Karpas-422 (cell line): ENCODE data around the gene SLC30A2. TPM values are rescaled to one million over a fixed set of nuclear protein-coding genes. Genes with fewer than 3 reads are reported as not detected.
A peak's percentile ranks its signal among the peaks of the same experiment; 100 is the strongest.

Experiments
- DNase-seq: peaks from one replicate; pipeline ENCODE4 v3.0.0-alpha.2; 2015
- H2AFZ ChIP-seq: fragments of 200-600 bp; sonication (generic); 2 replicates; pipeline ENCODE4 v1.6.1; 2014; ENCODE audit warnings: antibody characterized with exemption, low read length, mixed read lengths
- H3K27ac ChIP-seq: fragments of 200-600 bp; sonication (generic); 2 replicates; pipeline ENCODE4 v1.5.1; 2014; ENCODE audit warnings: mild to moderate bottlenecking, low read length, moderate library complexity
- H3K27me3 ChIP-seq: fragments of 200-600 bp; sonication (generic); 2 replicates; pipeline ENCODE4 v1.6.1; 2014; ENCODE audit warnings: low read length, mixed read lengths
- H3K36me3 ChIP-seq: fragments of 200-600 bp; sonication (generic); 2 replicates; pipeline ENCODE4 v1.6.1; 2014; ENCODE audit warnings: low read length, mixed read lengths; ENCODE audit not compliant: insufficient read depth
- H3K4me1 ChIP-seq: fragments of 200-600 bp; sonication (generic); 2 replicates; pipeline ENCODE4 v1.6.1; 2014; ENCODE audit warnings: mild to moderate bottlenecking, low read length, mixed read lengths
- H3K4me2 ChIP-seq: fragments of 200-600 bp; sonication (generic); 2 replicates; pipeline ENCODE4 v1.6.1; 2014; ENCODE audit warnings: low read length, low read depth, mild to moderate bottlenecking; ENCODE audit not compliant: poor library complexity, severe bottlenecking
- H3K4me3 ChIP-seq: fragments of 200-600 bp; sonication (generic); 2 replicates; pipeline ENCODE4 v1.5.1; 2014; ENCODE audit warnings: mild to moderate bottlenecking, antibody characterized with exemption, low read length, mixed read lengths
- H3K79me2 ChIP-seq: fragments of 200-600 bp; sonication (generic); 2 replicates; pipeline ENCODE4 v1.6.1; 2014; ENCODE audit warnings: mild to moderate bottlenecking, low read length, mixed read lengths
- H3K9ac ChIP-seq: fragments of 200-600 bp; sonication (generic); 2 replicates; pipeline ENCODE4 v1.6.0; 2014; ENCODE audit warnings: low read length
- H3K9me2 ChIP-seq: fragments of 200-600 bp; sonication (generic), shearing (Covaris generic); replicated peaks from 2 replicates; pipeline ENCODE4 v1.6.0; 2014; ENCODE audit warnings: mild to moderate bottlenecking, low read length, moderate library complexity; ENCODE audit not compliant: insufficient read depth
- H3K9me3 ChIP-seq: fragments of 300-700, 200-600 bp; sonication (generic); 2 replicates; pipeline ENCODE4 v1.6.1; 2014; ENCODE audit warnings: low read length, mixed read lengths
- H4K20me1 ChIP-seq: fragments of 200-600 bp; sonication (generic); 2 replicates; pipeline ENCODE4 v1.6.1; 2014; ENCODE audit warnings: mild to moderate bottlenecking, antibody characterized with exemption, low read length, low read depth; ENCODE audit not compliant: insufficient read depth
- total RNA-seq: library from RNA; depleted of rRNA; stranded (reverse); fragments of >200 nt; shearing (Covaris generic); gene quantifications from 2 replicates; pipeline ENCODE4 v1.2.3, GENCODE V29; 2014; ENCODE audit warnings: low replicate concordance

Gene SLC30A2
- total RNA-seq, 1 experiment from 2014 or later, result not detected

GRCh38 chr1:25996966-25997827, 48.7 kb downstream of the SLC30A2 start:
- Histone ChIP-seq H2AFZ (peak overlapping the region; percentile 93), H3K27me3 (no peaks in the 10 kb centered on the region), H3K79me2 (no peaks in the 10 kb centered on the region), H3K9ac (peak overlapping the region; percentile 75), H3K27ac (peak overlapping the region; percentile 35), H4K20me1 (0 out of 2 replicates have a peak, but pooled peaks cover 3% of the 10 kb centered on the region), H3K36me3 (no peaks in the 10 kb centered on the region), H3K9me3 (no peaks in the 10 kb centered on the region), H3K4me1 (peaks cover 20% of the 10 kb centered on the region), H3K4me3 (peak overlapping the region; percentile 78), H3K9me2 (no peaks in the 10 kb centered on the region), H3K4me2 (peak overlapping the region; percentile 85)
- DNase-seq, result peak; percentile 76

- Histone ChIP-seq H3K9me2 (no peaks in the 10 kb centered on the region), H3K27me3 (no peaks in the 10 kb centered on the region), H3K4me2 (no peak overlapping the region), H4K20me1 (0 out of 2 replicates have a peak, but pooled peaks cover 3% of the 10 kb centered on the region), H3K4me3 (no peak overlapping the region), H3K79me2 (no peaks in the 10 kb centered on the region), H3K9me3 (no peaks in the 10 kb centered on the region), H3K9ac (no peak overlapping the region), H3K27ac (no peak overlapping the region), H2AFZ (no peak overlapping the region), H3K4me1 (peaks cover 20% of the 10 kb centered on the region), H3K36me3 (no peaks in the 10 kb centered on the region)
- DNase-seq, result no peak
Measured at GRCh38 chr1:25994402-25995150, 51.3 kb downstream of the SLC30A2 start.

- Histone ChIP-seq H3K36me3 (no peaks in the 10 kb centered on the region), H3K9me3 (no peaks in the 10 kb centered on the region), H3K4me1 (peaks cover 15% of the 10 kb centered on the region), H4K20me1 (0 out of 2 replicates have a peak, but pooled peaks cover 3% of the 10 kb centered on the region), H3K9me2 (no peaks in the 10 kb centered on the region), H3K9ac (no peak overlapping the region), H2AFZ (no peak overlapping the region), H3K27ac (no peak overlapping the region), H3K27me3 (no peaks in the 10 kb centered on the region), H3K79me2 (no peaks in the 10 kb centered on the region), H3K4me2 (no peak overlapping the region), H3K4me3 (no peak overlapping the region)
- DNase-seq, result no peak
Measured at GRCh38 chr1:25993197-25993951, 52.5 kb downstream of the SLC30A2 start.

GRCh38 chr1:25992689-25993171, 53.2 kb downstream of the SLC30A2 start:
- no peaks in the 10 kb centered on the region for H3K9me2 ChIP-seq
- no peaks in the 10 kb centered on the region for H3K9me3 ChIP-seq
- H3K36me3 ChIP-seq, result no peaks in the 10 kb centered on the region
- no peaks in the 10 kb centered on the region for H3K79me2 ChIP-seq
- H2AFZ ChIP-seq, result no peak overlapping the region
- no peak for DNase-seq
- H4K20me1 ChIP-seq, result 0 out of 2 replicates have a peak, but pooled peaks cover 3% of the 10 kb centered on the region
- H3K27ac ChIP-seq, result no peak overlapping the region
- peaks cover 13% of the 10 kb centered on the region for H3K4me1 ChIP-seq
- H3K4me3 ChIP-seq, result no peak overlapping the region
- no peak overlapping the region for H3K9ac ChIP-seq
- H3K27me3 ChIP-seq, result no peaks in the 10 kb centered on the region
- H3K4me2 ChIP-seq, result no peak overlapping the region

- H3K4me2 ChIP-seq, result no peak overlapping the region
- H3K27ac ChIP-seq, result no peak overlapping the region
- H3K4me1 ChIP-seq, result peaks cover 8% of the 10 kb centered on the region
Measured at GRCh38 chr1:25991937-25992688, 53.8 kb downstream of the SLC30A2 start.

GRCh38 chr1:25990702-25991395, 55.1 kb downstream of the SLC30A2 start:
- H4K20me1 ChIP-seq, result 0 out of 2 replicates have a peak, but pooled peaks cover 3% of the 10 kb centered on the region
- H2AFZ ChIP-seq, result no peak overlapping the region
- H3K9ac ChIP-seq, result no peak overlapping the region
- H3K79me2 ChIP-seq, result no peaks in the 10 kb centered on the region
- no peaks in the 10 kb centered on the region for H3K27me3 ChIP-seq
- H3K9me3 ChIP-seq, result no peaks in the 10 kb centered on the region
- no peaks in the 10 kb centered on the region for H3K36me3 ChIP-seq
- H3K27ac ChIP-seq, result no peak overlapping the region
- H3K4me3 ChIP-seq, result no peak overlapping the region
- H3K4me1 ChIP-seq, result no peaks in the 10 kb centered on the region
- H3K4me2 ChIP-seq, result no peak overlapping the region
- no peaks in the 10 kb centered on the region for H3K9me2 ChIP-seq
- no peak for DNase-seq

More at GRCh38 chr1:25991937-25992688, 53.8 kb downstream of the SLC30A2 start:
- Histone ChIP-seq H2AFZ (no peak overlapping the region), H3K4me3 (no peak overlapping the region), H3K27me3 (no peaks in the 10 kb centered on the region), H3K79me2 (no peaks in the 10 kb centered on the region), H3K9ac (no peak overlapping the region), H3K9me2 (no peaks in the 10 kb centered on the region), H3K36me3 (no peaks in the 10 kb centered on the region), H3K9me3 (no peaks in the 10 kb centered on the region), H4K20me1 (0 out of 2 replicates have a peak, but pooled peaks cover 3% of the 10 kb centered on the region)
- no peak for DNase-seq

GRCh38 chr1:25990251-25990650, 55.7 kb downstream of the SLC30A2 start:
- Histone ChIP-seq H3K9me2 (no peaks in the 10 kb centered on the region), H3K9me3 (no peaks in the 10 kb centered on the region), H3K9ac (no peak overlapping the region), H3K27ac (no peak overlapping the region), H3K79me2 (no peaks in the 10 kb centered on the region), H3K36me3 (no peaks in the 10 kb centered on the region), H3K4me1 (no peaks in the 10 kb centered on the region), H3K27me3 (no peaks in the 10 kb centered on the region), H2AFZ (no peak overlapping the region), H3K4me2 (no peak overlapping the region), H4K20me1 (0 out of 2 replicates have a peak, but pooled peaks cover 3% of the 10 kb centered on the region), H3K4me3 (no peak overlapping the region)
- DNase-seq, result no peak
